ENCODE results near the gene IQCB1.
"Not testable (repeated sequence)": the region's sequence is repeated elsewhere in the genome, so short reads cannot be mapped to it uniquely, and the experiment has no call there.

IQCB1 gene

DNA sequence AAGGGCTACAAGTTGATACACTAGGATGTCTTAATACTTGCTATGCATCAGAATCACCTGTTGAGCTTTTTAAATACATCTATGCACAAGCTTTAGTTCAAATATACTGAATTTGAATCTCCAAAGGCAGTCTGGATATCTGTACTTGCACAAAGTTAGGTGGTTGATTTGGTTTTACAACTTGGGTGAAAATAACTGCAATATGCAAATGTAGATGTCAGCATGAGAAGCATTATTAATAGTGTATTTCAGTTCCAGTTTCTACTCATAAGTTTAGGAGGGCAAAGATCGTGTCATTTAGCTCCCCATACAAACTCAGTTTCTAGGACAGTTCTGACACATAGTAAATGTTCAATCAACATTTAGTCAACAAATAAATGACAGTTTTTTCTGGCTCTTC, 25.6 kb downstream of the IQCB1 start:
- no peak for DNase-seq (ENCODE audit: low read depth)

- DNase-seq (ENCODE audit: low read depth): no peak
Observed at GRCh38 chr3:121803771-121804320, 31.0 kb downstream of the IQCB1 start.

DNA sequence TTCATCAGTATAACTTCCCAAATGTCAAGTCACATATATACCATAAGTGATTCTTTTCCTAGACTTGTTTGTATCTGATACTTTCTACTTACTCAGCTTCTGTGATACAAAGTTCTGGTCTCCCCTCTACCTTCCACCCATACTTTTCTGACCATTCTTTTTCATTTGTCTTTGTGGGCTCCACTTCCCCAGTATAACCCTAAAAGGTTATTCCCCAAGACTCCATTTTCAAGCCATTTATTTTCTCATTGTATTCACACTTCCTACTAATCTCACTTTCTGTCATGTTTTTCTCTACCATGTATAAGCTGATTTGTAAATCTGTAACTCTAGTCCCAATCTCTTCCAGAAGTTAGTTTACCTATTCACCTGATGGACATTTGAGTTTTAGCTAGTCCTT, 34.0 kb downstream of the IQCB1 start:
- DNase-seq (ENCODE audit: low read depth): no peak

- no peak for DNase-seq (ENCODE audit: low read depth)
Observed at GRCh38 chr3:121796970-121797369, 37.9 kb downstream of the IQCB1 start.

- DNase-seq (ENCODE audit: low read depth): no peak
Observed at GRCh38 chr3:121794264-121794983, 40.4 kb downstream of the IQCB1 start.

GRCh38 chr3:121793078-121793477, 41.8 kb downstream of the IQCB1 start:
- DNase-seq (ENCODE audit: low read depth): no peak

DNA sequence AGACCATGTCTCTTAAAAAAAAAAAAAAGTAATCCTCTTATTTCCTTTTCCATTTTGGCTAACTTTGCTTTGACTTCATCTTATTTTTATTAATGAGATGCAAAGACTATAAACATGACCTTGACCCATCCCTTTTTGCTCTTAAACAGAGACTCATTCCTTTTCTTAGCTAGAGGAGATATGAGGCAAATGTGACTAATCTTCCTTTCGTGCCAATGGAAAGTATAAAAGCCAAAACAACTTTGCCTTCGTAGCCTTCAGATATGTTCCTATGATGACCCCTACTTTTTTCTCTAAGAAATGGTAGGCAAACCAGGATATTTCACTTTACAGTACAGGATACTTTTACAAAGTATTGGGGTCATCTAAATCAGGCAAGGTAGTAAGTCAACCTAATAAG, 48.4 kb downstream of the IQCB1 start:
- DNase-seq (ENCODE audit: low read depth): no peak

- DNase-seq (ENCODE audit: low read depth): not testable (repeated sequence)
Observed at GRCh38 chr3:121782784-121783183, 52.1 kb downstream of the IQCB1 start.

DNA sequence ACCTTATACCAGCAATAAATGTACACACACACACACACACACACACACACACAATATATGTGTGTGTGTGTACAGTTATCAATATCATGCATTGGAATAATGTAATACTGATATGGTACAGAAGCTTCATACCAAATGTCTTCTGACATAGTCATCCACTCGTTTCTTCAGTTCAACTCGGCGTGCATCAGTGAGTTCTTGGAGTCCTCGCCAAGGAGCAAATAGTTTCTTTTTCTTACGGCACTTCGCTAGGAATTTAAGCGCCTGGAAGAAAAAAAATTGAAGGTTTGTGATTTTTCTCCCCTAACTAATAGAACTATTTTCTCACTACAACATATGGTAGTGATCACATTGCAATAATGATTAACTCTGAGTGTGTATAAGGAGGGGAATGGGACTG, 53.2 kb downstream of the IQCB1 start:
- DNase-seq (ENCODE audit: low read depth): no peak

- not testable (repeated sequence) for DNase-seq (ENCODE audit: low read depth)
Observed at GRCh38 chr3:121775095-121775494, 59.8 kb downstream of the IQCB1 start.

- DNase-seq (ENCODE audit: low read depth): no peak
Observed at GRCh38 chr3:121769246-121769645, 65.6 kb downstream of the IQCB1 start.

DNA sequence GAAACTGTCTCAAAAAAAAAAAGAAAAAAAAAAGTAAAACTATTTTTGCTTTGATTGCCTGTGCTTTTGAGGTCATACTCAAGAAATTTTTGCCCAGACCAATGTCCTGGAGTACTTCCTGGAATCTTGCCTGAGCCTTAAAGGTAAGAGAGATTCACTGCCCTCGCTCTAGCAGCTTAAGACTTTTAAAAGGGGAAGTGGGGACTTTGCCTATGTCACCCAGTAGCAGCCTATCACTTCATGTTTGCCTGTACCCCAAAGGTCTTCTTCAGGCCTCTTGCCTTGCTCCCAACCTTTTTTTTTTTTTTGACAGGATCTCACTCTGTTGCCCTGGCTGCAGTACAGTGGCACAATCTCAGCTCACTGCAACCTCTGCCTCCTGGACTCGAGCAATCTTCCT, 66.4 kb downstream of the IQCB1 start:
- no peak for DNase-seq (ENCODE audit: low read depth)

DNA sequence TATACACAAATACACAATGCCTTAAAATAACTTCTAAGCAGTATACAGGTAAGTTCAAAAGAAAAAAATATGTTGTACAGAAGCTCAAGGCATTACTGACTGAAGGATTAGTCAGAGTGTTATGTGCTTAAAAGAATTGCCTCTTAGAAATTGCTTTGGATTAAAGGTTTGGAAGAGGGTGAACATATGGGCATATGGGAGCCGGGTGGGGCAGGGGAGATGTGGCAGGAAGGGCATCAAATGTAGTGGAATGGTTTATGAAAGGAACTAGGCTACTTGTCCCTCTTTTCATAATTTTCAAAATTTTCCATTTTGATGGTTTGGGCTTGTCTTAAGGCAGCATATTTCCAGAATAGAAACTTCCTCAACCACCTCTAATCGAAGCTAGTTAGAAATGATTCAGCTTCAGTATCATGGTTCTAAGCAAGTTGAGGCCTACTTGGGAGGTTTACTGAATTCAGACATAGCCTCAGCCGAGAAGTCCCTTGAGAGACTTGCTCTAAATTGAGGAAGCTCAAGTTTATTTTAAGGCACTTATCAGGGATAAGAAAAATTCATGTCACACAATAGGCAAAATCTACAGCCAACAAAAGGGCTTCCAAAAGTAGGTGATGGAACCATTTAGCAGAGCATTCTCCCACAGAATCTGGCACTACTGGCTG, 75.2 kb downstream of the IQCB1 start:
- DNase-seq (ENCODE audit: low read depth): no peak

GRCh38 chr3:121758727-121759450, 76.0 kb downstream of the IQCB1 start:
- no peak for DNase-seq (ENCODE audit: low read depth)

DNA sequence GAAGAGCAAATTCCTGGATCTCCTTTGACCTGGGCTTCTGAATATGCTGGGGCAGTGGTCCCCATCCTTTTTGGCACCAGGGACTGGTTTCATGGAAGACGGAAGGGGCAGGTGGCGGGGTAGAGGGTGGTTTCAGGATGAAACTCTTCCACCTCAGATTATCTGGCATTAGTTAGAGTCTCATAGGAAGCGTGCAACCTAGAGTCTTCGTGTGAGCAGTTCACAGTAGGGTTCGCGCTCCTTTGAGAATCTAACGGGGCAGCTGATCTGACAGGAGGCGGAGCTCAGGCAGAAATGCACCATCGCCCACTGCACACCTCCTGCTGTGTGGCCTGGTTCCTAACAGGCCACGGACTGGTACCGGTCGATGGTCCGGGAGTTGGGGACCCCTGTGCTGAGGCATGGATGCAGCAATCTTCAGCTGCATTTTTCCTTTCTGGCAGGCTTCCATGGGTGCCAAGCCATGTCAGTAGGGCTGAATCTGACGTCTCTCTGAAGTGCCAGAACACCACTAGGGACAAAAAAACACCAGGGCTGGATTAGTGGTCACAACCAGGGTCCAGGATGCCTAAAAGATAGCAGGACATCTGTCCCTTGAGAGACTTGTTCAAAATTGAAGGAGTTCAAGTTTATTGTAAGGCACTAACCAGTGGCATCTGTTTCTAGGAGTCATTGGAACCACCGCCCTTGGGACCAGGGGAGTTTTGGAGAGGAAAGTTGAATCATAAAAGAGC, 76.9 kb downstream of the IQCB1 start:
- no peak for DNase-seq (ENCODE audit: low read depth)

DNA sequence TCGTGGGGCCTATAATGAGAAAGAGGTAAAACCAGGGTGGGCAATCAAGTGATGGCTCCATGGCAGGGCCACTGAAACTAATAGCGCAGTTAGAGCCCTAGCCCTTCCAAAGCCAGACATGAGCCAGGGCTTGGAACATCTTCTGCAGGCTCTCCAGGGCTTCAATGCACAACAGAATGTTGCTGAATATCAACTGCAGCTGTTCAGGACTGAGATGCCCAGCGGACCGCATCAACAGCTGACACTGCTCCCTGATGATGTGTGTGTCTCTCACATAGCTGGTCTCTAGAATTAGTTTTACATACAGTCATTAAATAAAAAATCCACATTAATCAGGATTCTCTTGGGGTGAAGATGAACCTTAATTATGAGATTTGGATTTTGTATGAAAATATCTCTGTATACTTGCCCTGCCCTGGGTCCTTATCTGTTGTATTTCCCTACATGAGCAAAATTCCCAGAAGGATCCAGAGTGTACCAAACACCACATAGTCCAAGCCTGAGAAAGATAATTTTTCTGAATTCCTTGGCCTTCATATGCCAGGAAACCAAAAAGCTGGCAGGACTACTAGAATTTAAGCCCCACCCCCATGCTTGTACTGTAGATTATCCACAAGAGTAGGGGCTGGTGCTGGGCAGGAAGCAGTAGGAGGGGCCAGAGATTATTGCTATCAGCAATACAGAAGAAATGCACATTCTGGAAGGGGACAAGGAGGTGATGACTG, 77.6 kb downstream of the IQCB1 start:
- DNase-seq (ENCODE audit: low read depth): no peak

DNA sequence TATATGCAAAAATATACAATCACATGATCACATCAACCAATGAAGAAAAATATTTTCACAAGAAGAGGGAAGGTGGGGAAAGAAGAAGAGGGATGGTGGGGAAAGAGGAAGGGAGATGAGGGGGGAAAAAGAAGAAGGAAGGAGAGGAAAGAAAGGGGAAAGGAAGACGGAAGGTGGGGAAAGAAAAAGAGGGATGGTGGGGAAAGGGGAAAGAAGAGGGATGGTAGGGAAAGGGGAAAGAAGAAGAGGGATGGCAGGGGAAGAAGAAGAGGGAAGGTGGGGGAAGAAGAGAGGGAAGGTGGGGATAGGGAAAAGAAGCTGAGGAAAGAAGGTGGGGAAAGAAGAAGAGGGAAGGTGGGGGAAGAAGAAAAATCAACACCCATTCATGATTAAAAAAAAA, 82.1 kb downstream of the IQCB1 start:
- no peak for DNase-seq (ENCODE audit: low read depth)

GRCh38 chr3:121752261-121752660, 82.6 kb downstream of the IQCB1 start:
- no peak for DNase-seq (ENCODE audit: low read depth)

DNA sequence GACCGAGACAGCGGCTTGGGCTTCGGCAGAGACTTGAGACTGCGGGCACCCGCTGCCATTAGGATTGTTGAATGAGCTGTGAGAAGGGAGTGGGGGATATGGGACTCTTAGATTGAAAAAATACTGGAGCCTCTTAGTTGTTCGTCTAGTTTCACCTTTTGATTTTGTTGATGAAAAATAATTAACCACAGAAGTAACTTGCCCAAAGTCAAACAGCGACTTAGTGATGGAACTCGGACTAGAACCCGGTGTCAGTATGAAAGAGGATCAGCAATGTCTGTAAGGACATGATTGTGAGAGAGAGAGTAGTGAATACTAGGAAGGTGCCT, 84.8 kb downstream of the IQCB1 start:
- DNase-seq (ENCODE audit: low read depth): no peak

GRCh38 chr3:121749276-121750086, 85.4 kb downstream of the IQCB1 start, which contains the start of gene GOLGB1:
GOLGB1 (minus strand) TSS chr3:121749741; CDS start chr3:121730971, 18,770 bp downstream.
- peak; percentile 82 for DNase-seq (ENCODE audit: low read depth)

Measured in stimulated activated CD8-positive, alpha-beta memory T cell treated with anti-CD3 and anti-CD28 coated beads, Interleukin-7, amount 100 ng/mL, for 24 hours (primary cell).